KMS-11 (cell line): ENCODE measurements around the gene TOR4A.

Source experiments
- H2AFZ ChIP-seq: fragments of 200-600 bp; sonication (generic); 2 replicates; pipeline ENCODE4 v1.6.1; 2016; ENCODE audit warnings: antibody characterized with exemption, mixed run types, low read depth
- H3K27ac ChIP-seq: fragments of 200-600 bp; sonication (generic); 2 replicates; pipeline ENCODE4 v1.6.1; 2016; ENCODE audit warnings: mild to moderate bottlenecking, mixed run types
- H3K27me3 ChIP-seq: fragments of 200-600 bp; sonication (generic); 2 replicates; pipeline ENCODE4 v1.6.1; 2017; ENCODE audit warnings: mild to moderate bottlenecking, low read depth, mixed run types, moderate library complexity; ENCODE audit not compliant: insufficient read depth
- H3K36me3 ChIP-seq: fragments of 200-600 bp; sonication (generic); 2 replicates; pipeline ENCODE4 v1.6.1; 2017; ENCODE audit warnings: mild to moderate bottlenecking, mixed run types; ENCODE audit not compliant: insufficient read depth
- H3K4me1 ChIP-seq: fragments of 200-600 bp; sonication (generic); 2 replicates; pipeline ENCODE4 v1.6.1; 2016; ENCODE audit warnings: mild to moderate bottlenecking, low read depth, mixed run types; ENCODE audit not compliant: poor library complexity, severe bottlenecking
- H3K4me2 ChIP-seq: fragments of 200-600 bp; sonication (generic); 2 replicates; pipeline ENCODE4 v1.7.0; 2016; ENCODE audit warnings: mild to moderate bottlenecking, mixed run types
- H3K4me3 ChIP-seq: fragments of 200-600 bp; sonication (generic); IDR thresholded peaks from 2 replicates; pipeline ENCODE4 v1.6.1; 2017; ENCODE audit warnings: low read depth, low read length, mixed read lengths; ENCODE audit not compliant: insufficient read depth
- H3K79me2 ChIP-seq: fragments of 200-600 bp; sonication (generic); 2 replicates; pipeline ENCODE4 v1.6.1; 2016; ENCODE audit warnings: low read depth, mixed run types; ENCODE audit not compliant: insufficient read depth
- H3K9ac ChIP-seq: fragments of 200-600 bp; sonication (generic); 2 replicates; pipeline ENCODE4 v1.6.1; 2016; ENCODE audit warnings: mild to moderate bottlenecking, mixed run types
- H4K20me1 ChIP-seq: fragments of 200-600 bp; sonication (generic); 2 replicates; pipeline ENCODE4 v1.6.1; 2016; ENCODE audit warnings: mild to moderate bottlenecking, mixed run types; ENCODE audit not compliant: insufficient read depth
- CTCF ChIP-seq: fragments of 200-600 bp; sonication (generic); conservative IDR thresholded peaks from 2 replicates; pipeline ENCODE4 v1.6.1; 2017; ENCODE audit warnings: low read depth, mild to moderate bottlenecking, antibody characterized with exemption, low read length, moderate library complexity, mixed read lengths

Gene TOR4A

GRCh38 chr9:137306850-137307254, 29.3 kb downstream of the TOR4A start:
- Histone ChIP-seq H3K4me2 (no peak overlapping the region), H3K27ac (no peak overlapping the region), H4K20me1 (no peaks in the 10 kb centered on the region), H3K36me3 (no peaks in the 10 kb centered on the region), H3K9ac (no peak overlapping the region), H2AFZ (no peak overlapping the region), H3K79me2 (no peaks in the 10 kb centered on the region), H3K4me1 (peaks cover 7% of the 10 kb centered on the region), H3K4me3 (no peak overlapping the region), H3K27me3 (no peaks in the 10 kb centered on the region; the same call in 1 of the 2 replicates)
- TF ChIP-seq CTCF, result no peak

GRCh38 chr9:137307255-137308056, 29.9 kb downstream of the TOR4A start:
- Histone ChIP-seq H3K4me1 (peaks cover 7% of the 10 kb centered on the region), H3K27ac (no peak overlapping the region), H3K36me3 (no peaks in the 10 kb centered on the region), H4K20me1 (no peaks in the 10 kb centered on the region), H3K4me3 (no peak overlapping the region), H3K79me2 (no peaks in the 10 kb centered on the region), H2AFZ (no peak overlapping the region), H3K27me3 (no peaks in the 10 kb centered on the region; the same call in 1 of the 2 replicates), H3K9ac (no peak overlapping the region), H3K4me2 (no peak overlapping the region)
- no peak for TF ChIP-seq CTCF

- no peak overlapping the region for H3K4me3 ChIP-seq
- H2AFZ ChIP-seq, result no peak overlapping the region
- no peaks in the 10 kb centered on the region; the same call in 1 of the 2 replicates for H3K27me3 ChIP-seq
- H4K20me1 ChIP-seq, result no peaks in the 10 kb centered on the region
- H3K79me2 ChIP-seq, result no peaks in the 10 kb centered on the region
- H3K4me1 ChIP-seq, result peaks cover 7% of the 10 kb centered on the region
- no peak for TF ChIP-seq CTCF
- no peak overlapping the region for H3K4me2 ChIP-seq
- H3K9ac ChIP-seq, result no peak overlapping the region
- no peaks in the 10 kb centered on the region for H3K36me3 ChIP-seq
- no peak overlapping the region for H3K27ac ChIP-seq
Measured at GRCh38 chr9:137308057-137308619, 30.6 kb downstream of the TOR4A start.

GRCh38 chr9:137309368-137310188, 32.1 kb downstream of the TOR4A start:
- H3K4me3 ChIP-seq, result no peak overlapping the region
- H3K27me3 ChIP-seq, result no peaks in the 10 kb centered on the region; the same call in 1 of the 2 replicates
- no peak for TF ChIP-seq CTCF
- peaks cover 7% of the 10 kb centered on the region for H3K4me1 ChIP-seq
- H4K20me1 ChIP-seq, result no peaks in the 10 kb centered on the region
- no peaks in the 10 kb centered on the region for H3K36me3 ChIP-seq
- H3K9ac ChIP-seq, result no peak overlapping the region
- no peak overlapping the region for H2AFZ ChIP-seq
- H3K27ac ChIP-seq, result no peak overlapping the region
- H3K4me2 ChIP-seq, result no peak overlapping the region
- no peaks in the 10 kb centered on the region for H3K79me2 ChIP-seq
